HepG2 (cell line): ENCODE measurements around the gene RNF150. TPM values are rescaled to one million over a fixed set of nuclear protein-coding genes. Genes with fewer than 3 reads are reported as not detected.

ENCODE experiments used
- ATAC-seq: fragments of 200-7000 bp; cut with Tn5 transposase; 3 replicates; pipeline ENCODE4 v1.9.1; 2020; ENCODE audit warnings: mild to moderate bottlenecking, moderate library complexity
- BruUV-seq: library from RNA; stranded (reverse); fragments of 400-500 nt; replicated peaks from 2 replicates; lab custom pipeline; 2021; lab: Mats Ljungman, UMichigan
- CTCF ChIA-PET: fragments of 300-600 bp; formaldehyde crosslinking; extraction: SDS; loops from one replicate; lab custom pipeline; 2021; ENCODE audit warnings: low total read pairs, inconsistent platforms, low intra/inter-chr PET ratio; lab: Yijun Ruan, JAX
- POLR2A ChIA-PET: fragments of 350-600 bp; sonication (Branson Sonifier 250); formaldehyde crosslinking; loops from one replicate; lab custom pipeline; 2020; ENCODE audit warnings: antibody characterized with exemption, inconsistent platforms; lab: Yijun Ruan, JAX
- DNase-seq: peaks from one replicate; pipeline ENCODE4 v3.0.0-alpha.2; 2015; ENCODE audit warnings: low spot score
- FAIRE-seq: peaks from 3 replicates; lab custom pipeline; 2011; peaks lifted over from hg19 to GRCh38; lab: Jason Lieb, UNC
- H2AFZ ChIP-seq: one replicate; pipeline ENCODE4 v1.6.1; 2011; ENCODE audit warnings: low read length, inconsistent platforms
- H3K27ac ChIP-seq: fragments of 300-600 bp; 3 replicates; pipeline ENCODE4 v1.8.0; 2011; ENCODE audit warnings: mixed run types, mild to moderate bottlenecking, mixed read lengths, low read length, inconsistent platforms; ENCODE audit not compliant: insufficient read depth; ENCODE audit errors: extremely low read length
- H3K27me3 ChIP-seq, 2 experiments: fragments of 200-600 bp in 1 of 2; 2 replicates in 1 of 2; 3 replicates in 1 of 2; pipeline versions ENCODE4 v1.6.0 to v1.8.0; 2011; ENCODE audit warnings: low read length in 2 of 2, mild to moderate bottlenecking in 2 of 2, moderate library complexity in 2 of 2, inconsistent platforms in 1 of 2; ENCODE audit not compliant: insufficient read depth in 2 of 2, control insufficient read depth in 1 of 2
- H3K36me3 ChIP-seq, 2 experiments: fragments of 200-600 bp in 1 of 2; replicated peaks in 1 of 2; 2 replicates in 1 of 2; 3 replicates in 1 of 2; pipeline versions ENCODE4 v1.5.1 to v1.8.0; 2011; ENCODE audit warnings: low read length in 2 of 2, inconsistent platforms in 1 of 2; ENCODE audit not compliant: insufficient read depth in 2 of 2, control insufficient read depth in 1 of 2
- H3K4me1 ChIP-seq: 2 replicates; pipeline ENCODE4 v1.5.1; 2012; ENCODE audit warnings: low read length, inconsistent platforms; ENCODE audit not compliant: insufficient read depth
- H3K4me2 ChIP-seq: 2 replicates; pipeline ENCODE4 v1.6.0; 2011; ENCODE audit warnings: low read depth, low read length, inconsistent platforms
- H3K4me3 ChIP-seq, 3 experiments: fragments of 200-600 bp in 1 of 3; sonication (generic), shearing (Covaris generic) in 1 of 3; replicated peaks in 1 of 3; 2 replicates each; pipeline ENCODE4 v1.5.1; 2011 to 2016; ENCODE audit warnings: low read length in 3 of 3, inconsistent platforms in 2 of 3, low read depth in 2 of 3, mild to moderate bottlenecking in 2 of 3, control low read depth in 1 of 3, mixed read lengths in 1 of 3; ENCODE audit not compliant: insufficient read depth in 1 of 3
- H3K79me2 ChIP-seq: one replicate; pipeline ENCODE4 v1.6.1; 2011; ENCODE audit warnings: low read length, inconsistent platforms; ENCODE audit not compliant: insufficient read depth
- H3K9ac ChIP-seq: 2 replicates; pipeline ENCODE4 v1.6.0; 2011; ENCODE audit warnings: mild to moderate bottlenecking, low read depth, low read length, inconsistent platforms; ENCODE audit not compliant: insufficient read depth
- H3K9me3 ChIP-seq: 2 replicates; pipeline ENCODE4 v1.5.1; 2012; ENCODE audit warnings: mild to moderate bottlenecking, low read length
- H4K20me1 ChIP-seq: 2 replicates; pipeline ENCODE4 v1.6.0; 2011; ENCODE audit warnings: inconsistent platforms, mild to moderate bottlenecking, low read length, moderate library complexity; ENCODE audit not compliant: insufficient read depth
- ZBTB25 ChIP-seq: IDR thresholded peaks from 2 replicates; pipeline ENCODE4 v1.6.1; 2018; ENCODE audit warnings: missing genetic modification reagents
- ZNF441 ChIP-seq: sonication (generic); formaldehyde crosslinking; IDR thresholded peaks from 2 replicates; pipeline ENCODE4 v1.7.0; 2021; ENCODE audit warnings: missing genetic modification reagents, borderline replicate concordance
- WGBS: methylation state at CpG from one replicate; pipeline ENCODE4 v1.1.6; 2017; ENCODE audit warnings: low lambda C conversion rate; 5-methylcytosine and 5-hydroxymethylcytosine counted together
- in situ Hi-C: cut with HindIII; loops from 2 replicates; pipeline ENCODE4 v1.10.0; 2017; ENCODE audit warnings: low pct_unique_long_range_greater_than_20kb; ENCODE audit not compliant: extremely low pct_ligation_motif_present
- intact Hi-C: fragments of 100-400 bp; cut with micrococcal nuclease; formaldehyde crosslinking; loops from one replicate; pipeline ENCODE4 v1.10.0; 2022; ENCODE audit not compliant: unreplicated experiment
- polyA plus RNA-seq, 8 experiments: library from polyadenylated mRNA; depleted of rRNA in 3 of 8; stranded (reverse) in 7 of 8; unstranded in 1 of 8; fragments of >200 nt; fragmentation: Illumina TruSeq in 4 of 8; extraction: Trizol in 4 of 8; gene quantifications; 2 replicates each; pipeline versions ENCODE4 v1.2.1 to v1.2.3, GENCODE V29; 2011 to 2016; ENCODE audit warnings: low read depth in 4 of 8, missing spikeins in 1 of 8, mixed read lengths in 1 of 8; ENCODE audit not compliant: insufficient read depth in 1 of 8
- total RNA-seq, 5 experiments: library from RNA; depleted of rRNA; stranded (reverse); fragments of >200 nt; fragmentation: Illumina TruSeq; extraction: Trizol; gene quantifications; 2 replicates each; pipeline ENCODE4 v1.2.3, GENCODE V29; 2016; ENCODE audit warnings: low read depth in 1 of 5
- TF ChIP-seq, protein P1 (sequence below): sonication (generic); formaldehyde crosslinking; conservative IDR thresholded peaks from 2 replicates; pipeline ENCODE4 v1.4.0; 2020; ENCODE audit warnings: mild to moderate bottlenecking, missing genetic modification reagents, moderate library complexity
- TF ChIP-seq, protein P2 (sequence below): sonication (generic); formaldehyde crosslinking; IDR thresholded peaks from 2 replicates; pipeline ENCODE4 v1.4.0; 2020; ENCODE audit warnings: mild to moderate bottlenecking, missing genetic modification reagents

RNF150 gene
- total and polyA plus RNA-seq, 2 of the 13 experiments (the other 11 are each of a cell fraction or from before 2014, with no cell fraction given): 0.02 to 0.03 TPM

GRCh38 chr4:140874056-140874455, 259.2 kb downstream of the RNF150 start:
- TF ChIP-seq, protein P1, sequence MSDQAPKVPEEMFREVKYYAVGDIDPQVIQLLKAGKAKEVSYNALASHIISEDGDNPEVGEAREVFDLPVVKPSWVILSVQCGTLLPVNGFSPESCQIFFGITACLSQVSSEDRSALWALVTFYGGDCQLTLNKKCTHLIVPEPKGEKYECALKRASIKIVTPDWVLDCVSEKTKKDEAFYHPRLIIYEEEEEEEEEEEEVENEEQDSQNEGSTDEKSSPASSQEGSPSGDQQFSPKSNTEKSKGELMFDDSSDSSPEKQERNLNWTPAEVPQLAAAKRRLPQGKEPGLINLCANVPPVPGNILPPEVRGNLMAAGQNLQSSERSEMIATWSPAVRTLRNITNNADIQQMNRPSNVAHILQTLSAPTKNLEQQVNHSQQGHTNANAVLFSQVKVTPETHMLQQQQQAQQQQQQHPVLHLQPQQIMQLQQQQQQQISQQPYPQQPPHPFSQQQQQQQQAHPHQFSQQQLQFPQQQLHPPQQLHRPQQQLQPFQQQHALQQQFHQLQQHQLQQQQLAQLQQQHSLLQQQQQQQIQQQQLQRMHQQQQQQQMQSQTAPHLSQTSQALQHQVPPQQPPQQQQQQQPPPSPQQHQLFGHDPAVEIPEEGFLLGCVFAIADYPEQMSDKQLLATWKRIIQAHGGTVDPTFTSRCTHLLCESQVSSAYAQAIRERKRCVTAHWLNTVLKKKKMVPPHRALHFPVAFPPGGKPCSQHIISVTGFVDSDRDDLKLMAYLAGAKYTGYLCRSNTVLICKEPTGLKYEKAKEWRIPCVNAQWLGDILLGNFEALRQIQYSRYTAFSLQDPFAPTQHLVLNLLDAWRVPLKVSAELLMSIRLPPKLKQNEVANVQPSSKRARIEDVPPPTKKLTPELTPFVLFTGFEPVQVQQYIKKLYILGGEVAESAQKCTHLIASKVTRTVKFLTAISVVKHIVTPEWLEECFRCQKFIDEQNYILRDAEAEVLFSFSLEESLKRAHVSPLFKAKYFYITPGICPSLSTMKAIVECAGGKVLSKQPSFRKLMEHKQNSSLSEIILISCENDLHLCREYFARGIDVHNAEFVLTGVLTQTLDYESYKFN (CRISPR knock-in tag): no peak
- Histone ChIP-seq H3K36me3 (no peaks in the 10 kb centered on the region), H3K9ac (no peak overlapping the region), H2AFZ (no peak overlapping the region), H3K27me3 (no peaks in the 10 kb centered on the region), H3K4me3 (no peak overlapping the region), H3K4me1 (no peaks in the 10 kb centered on the region), H3K79me2 (no peaks in the 10 kb centered on the region), H4K20me1 (no peaks in the 10 kb centered on the region), H3K9me3 (no peaks in the 10 kb centered on the region), H3K27ac (no peak overlapping the region), H3K4me2 (no peak overlapping the region)
- intact Hi-C loops: no loop called here
- ATAC-seq (no peak), DNase-seq (no peak), FAIRE-seq (no peak)
- ChIA-PET POLR2A (no interaction called here), CTCF (no interaction called here)
- 0% methylated on average over 1 of the region's 1 CpG for WGBS
- in situ Hi-C loops: no loop called here
- no TSS peak for BruUV-seq

DNA sequence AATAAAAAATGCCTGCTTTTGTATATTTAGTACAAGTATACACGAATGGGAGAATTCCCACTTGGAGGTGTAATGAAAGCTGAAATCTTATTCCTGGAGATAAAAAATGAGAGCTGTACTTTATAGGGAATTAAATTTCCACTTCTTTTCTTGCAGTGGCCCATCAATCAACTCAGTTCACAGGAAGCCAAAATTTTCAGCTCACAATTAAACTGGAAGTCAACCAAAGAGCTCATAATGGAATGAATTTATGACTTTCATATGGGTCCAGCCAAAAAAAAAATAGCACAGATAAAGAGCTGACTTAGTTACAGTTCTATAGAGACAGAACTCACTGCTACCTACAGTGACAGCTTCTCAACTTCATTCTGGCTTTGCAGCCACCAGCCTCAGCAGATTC, 261.9 kb downstream of the RNF150 start:
- intact Hi-C loops (no loop called here), in situ Hi-C loops (no loop called here)
- no peaks in the 10 kb centered on the region for H3K9me3 ChIP-seq
- no peak overlapping the region for H3K4me3 ChIP-seq
- ChIA-PET CTCF (no interaction called here), POLR2A (no interaction called here)
- no peaks in the 10 kb centered on the region for H3K4me1 ChIP-seq
- no peaks in the 10 kb centered on the region for H3K79me2 ChIP-seq
- H3K27me3 ChIP-seq: peaks cover 0 to 2% of the 10 kb centered on the region in 2 experiments; a peak in 1 of 5 replicates
- no peak overlapping the region for H3K4me2 ChIP-seq
- no peak overlapping the region for H3K9ac ChIP-seq
- no peak for ATAC-seq
- H4K20me1 ChIP-seq: no peaks in the 10 kb centered on the region
- 5% methylated on average over 1 of the region's 1 CpG for WGBS
- FAIRE-seq: no peak
- H3K36me3 ChIP-seq: no peaks in the 10 kb centered on the region
- no peak overlapping the region for H2AFZ ChIP-seq
- TF ChIP-seq ZNF441 (CRISPR knock-in tag) (no peak), ZBTB25 (no peak)
- TF ChIP-seq, protein P2, sequence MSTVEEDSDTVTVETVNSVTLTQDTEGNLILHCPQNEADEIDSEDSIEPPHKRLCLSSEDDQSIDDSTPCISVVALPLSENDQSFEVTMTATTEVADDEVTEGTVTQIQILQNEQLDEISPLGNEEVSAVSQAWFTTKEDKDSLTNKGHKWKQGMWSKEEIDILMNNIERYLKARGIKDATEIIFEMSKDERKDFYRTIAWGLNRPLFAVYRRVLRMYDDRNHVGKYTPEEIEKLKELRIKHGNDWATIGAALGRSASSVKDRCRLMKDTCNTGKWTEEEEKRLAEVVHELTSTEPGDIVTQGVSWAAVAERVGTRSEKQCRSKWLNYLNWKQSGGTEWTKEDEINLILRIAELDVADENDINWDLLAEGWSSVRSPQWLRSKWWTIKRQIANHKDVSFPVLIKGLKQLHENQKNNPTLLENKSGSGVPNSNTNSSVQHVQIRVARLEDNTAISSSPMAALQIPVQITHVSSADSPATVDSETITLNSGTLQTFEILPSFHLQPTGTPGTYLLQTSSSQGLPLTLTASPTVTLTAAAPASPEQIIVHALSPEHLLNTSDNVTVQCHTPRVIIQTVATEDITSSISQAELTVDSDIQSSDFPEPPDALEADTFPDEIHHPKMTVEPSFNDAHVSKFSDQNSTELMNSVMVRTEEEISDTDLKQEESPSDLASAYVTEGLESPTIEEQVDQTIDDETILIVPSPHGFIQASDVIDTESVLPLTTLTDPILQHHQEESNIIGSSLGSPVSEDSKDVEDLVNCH: no peak
- DNase-seq: no peak
- H3K27ac ChIP-seq: no peak overlapping the region
- BruUV-seq: no TSS peak
